NCI-H2107 treated with DMSO at 0.1 percent for 48 hours (cell line): ENCODE measurements around the gene OST4.

ENCODE experiments used
- DNase-seq: peaks from one replicate; lab custom pipeline; 2025; ENCODE audit not compliant: unreplicated experiment; lab: John Stamatoyannopoulos, UW

The OST4 gene

GRCh38 chr2:27027211-27027651 lies 44.2 kb downstream of the OST4 start:
- no peak for DNase-seq

GRCh38 chr2:27025861-27026851 lies 45.3 kb downstream of the OST4 start:
- DNase-seq: no peak

- no peak for DNase-seq
Observed at GRCh38 chr2:27025281-27025800, 46.1 kb downstream of the OST4 start.

- no peak for DNase-seq
Observed at GRCh38 chr2:27024812-27025211, 46.6 kb downstream of the OST4 start.

- DNase-seq: no peak
Observed at GRCh38 chr2:27024188-27024587, 47.3 kb downstream of the OST4 start.

- DNase-seq: no peak
Observed at GRCh38 chr2:27023740-27024139, 47.7 kb downstream of the OST4 start.

GRCh38 chr2:27021253-27022049 lies 50.0 kb downstream of the OST4 start:
- no peak for DNase-seq
